Smooth muscle cell (in vitro differentiated cells): ENCODE measurements around the gene BNIP5. TPM values are rescaled to one million over a fixed set of nuclear protein-coding genes. Genes with fewer than 3 reads are reported as not detected.

Source experiments
- DNase-seq: peaks from one replicate; lab custom pipeline; 2025; ENCODE audit not compliant: unreplicated experiment; lab: John Stamatoyannopoulos, UW
- H2AFZ ChIP-seq: fragments of 200-600 bp; sonication (generic); 2 replicates; pipeline ENCODE4 v1.6.0; 2016; ENCODE audit warnings: antibody characterized with exemption, low read depth, mild to moderate bottlenecking
- H3F3A ChIP-seq: fragments of 200-600 bp; sonication (generic); 2 replicates; pipeline ENCODE4 v1.6.0; 2017; ENCODE audit warnings: antibody characterized with exemption, low read depth
- H3K27ac ChIP-seq: fragments of 200-600 bp; sonication (generic); 2 replicates; pipeline ENCODE4 v1.5.1; 2016; ENCODE audit warnings: low read depth, mild to moderate bottlenecking
- H3K27me3 ChIP-seq: fragments of 200-600 bp; sonication (generic); 2 replicates; pipeline ENCODE4 v1.6.1; 2016; ENCODE audit warnings: low read depth, mild to moderate bottlenecking
- H3K36me3 ChIP-seq: fragments of 200-600 bp; sonication (generic); 2 replicates; pipeline ENCODE4 v1.5.1; 2016; ENCODE audit warnings: low read depth
- H3K4me1 ChIP-seq: fragments of 200-600 bp; sonication (generic); 2 replicates; pipeline ENCODE4 v1.5.1; 2016; ENCODE audit warnings: low read depth
- H3K4me2 ChIP-seq: fragments of 200-600 bp; sonication (generic); 2 replicates; pipeline ENCODE4 v1.6.0; 2016; ENCODE audit warnings: mild to moderate bottlenecking
- H3K4me3 ChIP-seq: fragments of 200-600 bp; sonication (generic); 2 replicates; pipeline ENCODE4 v1.5.1; 2016; ENCODE audit warnings: mild to moderate bottlenecking
- H3K79me2 ChIP-seq: fragments of 200-600 bp; sonication (generic); 2 replicates; pipeline ENCODE4 v1.6.0; 2016; ENCODE audit warnings: low read depth, mild to moderate bottlenecking
- H3K9ac ChIP-seq: fragments of 200-600 bp; sonication (generic); 2 replicates; pipeline ENCODE4 v1.6.0; 2016; ENCODE audit warnings: low read depth
- H3K9me3 ChIP-seq: fragments of 200-600 bp; sonication (generic); replicated peaks from 2 replicates; pipeline ENCODE4 v1.5.1; 2016; ENCODE audit warnings: low read depth
- H4K20me1 ChIP-seq: fragments of 200-600 bp; sonication (generic); 2 replicates; pipeline ENCODE4 v1.6.0; 2016; ENCODE audit warnings: low read depth
- WGBS: methylation state at CpG from one replicate; pipeline ENCODE4 v1.1.7; 2016; ENCODE audit warnings: low lambda C conversion rate; 5-methylcytosine and 5-hydroxymethylcytosine counted together
- polyA plus RNA-seq: library from polyadenylated mRNA; unstranded; fragments of >200 nt; fragmentation: Nextera tagmentation; extraction: Ambion mirVana; gene quantifications from 2 replicates; pipeline ENCODE4 v1.2.1, GENCODE V29; 2016
- total RNA-seq: library from RNA; depleted of rRNA; stranded (reverse); fragments of >200 nt; gene quantifications from 2 replicates; pipeline ENCODE4 v1.2.3, GENCODE V29; 2014
- TF ChIP-seq, protein P1 (sequence below): fragments of 200-600 bp; sonication (generic); IDR thresholded peaks from 2 replicates; pipeline ENCODE4 v1.5.1; 2017; ENCODE audit warnings: borderline replicate concordance, mild to moderate bottlenecking, antibody characterized with exemption; ENCODE audit not compliant: insufficient read depth, poor library complexity, severe bottlenecking

The BNIP5 gene
- total and polyA plus RNA-seq, 2 experiments from 2014 or later = not detected

GRCh38 chr6:36301085-36301658, 35.5 kb downstream of the BNIP5 start:
- Histone ChIP-seq H3K27me3 (no peaks in the 10 kb centered on the region), H3K36me3 (no peaks in the 10 kb centered on the region), H3F3A (no peaks in the 10 kb centered on the region), H3K9me3 (no peaks in the 10 kb centered on the region), H2AFZ (no peak overlapping the region), H3K9ac (no peak overlapping the region), H3K4me1 (peaks cover 2% of the 10 kb centered on the region), H3K4me3 (no peak overlapping the region), H4K20me1 (no peaks in the 10 kb centered on the region), H3K4me2 (no peak overlapping the region), H3K79me2 (no peaks in the 10 kb centered on the region), H3K27ac (no peak overlapping the region)
- TF ChIP-seq, protein P1, sequence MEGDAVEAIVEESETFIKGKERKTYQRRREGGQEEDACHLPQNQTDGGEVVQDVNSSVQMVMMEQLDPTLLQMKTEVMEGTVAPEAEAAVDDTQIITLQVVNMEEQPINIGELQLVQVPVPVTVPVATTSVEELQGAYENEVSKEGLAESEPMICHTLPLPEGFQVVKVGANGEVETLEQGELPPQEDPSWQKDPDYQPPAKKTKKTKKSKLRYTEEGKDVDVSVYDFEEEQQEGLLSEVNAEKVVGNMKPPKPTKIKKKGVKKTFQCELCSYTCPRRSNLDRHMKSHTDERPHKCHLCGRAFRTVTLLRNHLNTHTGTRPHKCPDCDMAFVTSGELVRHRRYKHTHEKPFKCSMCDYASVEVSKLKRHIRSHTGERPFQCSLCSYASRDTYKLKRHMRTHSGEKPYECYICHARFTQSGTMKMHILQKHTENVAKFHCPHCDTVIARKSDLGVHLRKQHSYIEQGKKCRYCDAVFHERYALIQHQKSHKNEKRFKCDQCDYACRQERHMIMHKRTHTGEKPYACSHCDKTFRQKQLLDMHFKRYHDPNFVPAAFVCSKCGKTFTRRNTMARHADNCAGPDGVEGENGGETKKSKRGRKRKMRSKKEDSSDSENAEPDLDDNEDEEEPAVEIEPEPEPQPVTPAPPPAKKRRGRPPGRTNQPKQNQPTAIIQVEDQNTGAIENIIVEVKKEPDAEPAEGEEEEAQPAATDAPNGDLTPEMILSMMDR = no peak
- no peak for DNase-seq
- WGBS = 88% methylated on average over 9 of the region's 10 CpGs

GRCh38 chr6:36298027-36298426, 38.7 kb downstream of the BNIP5 start:
- WGBS = 97% methylated on average over 4 of the region's 4 CpGs
- H3K9ac ChIP-seq = no peak overlapping the region
- H3K27ac ChIP-seq = no peak overlapping the region
- no peaks in the 10 kb centered on the region for H3K9me3 ChIP-seq
- no peak for DNase-seq
- H3K4me2 ChIP-seq = no peak overlapping the region
- H4K20me1 ChIP-seq = no peaks in the 10 kb centered on the region
- H3K4me1 ChIP-seq = no peaks in the 10 kb centered on the region
- no peak overlapping the region for H2AFZ ChIP-seq
- H3K79me2 ChIP-seq = no peaks in the 10 kb centered on the region
- no peak overlapping the region for H3K4me3 ChIP-seq
- no peaks in the 10 kb centered on the region for H3K36me3 ChIP-seq
- no peaks in the 10 kb centered on the region for H3F3A ChIP-seq
- no peaks in the 10 kb centered on the region for H3K27me3 ChIP-seq
- TF ChIP-seq, protein P1 = no peak

DNA sequence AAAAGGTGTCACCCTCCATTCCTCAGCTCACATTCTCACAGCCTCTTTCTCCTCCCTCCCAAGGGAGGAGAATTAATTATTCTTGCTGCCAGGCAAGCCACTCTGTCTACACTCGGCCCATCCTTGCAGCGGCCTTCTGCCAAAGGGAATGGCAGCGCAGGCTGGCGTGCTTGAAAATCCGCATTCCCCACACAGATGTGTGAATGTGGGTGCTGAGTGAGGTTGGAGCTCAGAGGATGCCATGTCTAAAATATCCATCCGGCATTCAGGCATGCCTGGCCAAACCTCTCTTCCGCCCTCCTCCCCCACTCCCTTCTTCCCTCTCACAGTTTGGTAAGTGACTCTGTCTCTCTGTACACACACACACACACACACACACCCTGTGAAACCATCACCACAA, 39.2 kb downstream of the BNIP5 start:
- TF ChIP-seq, protein P1 = no peak
- Histone ChIP-seq H2AFZ (no peak overlapping the region), H3K4me1 (no peaks in the 10 kb centered on the region), H3F3A (no peaks in the 10 kb centered on the region), H3K9me3 (no peaks in the 10 kb centered on the region), H3K79me2 (no peaks in the 10 kb centered on the region), H4K20me1 (no peaks in the 10 kb centered on the region), H3K27me3 (no peaks in the 10 kb centered on the region), H3K4me2 (no peak overlapping the region), H3K9ac (no peak overlapping the region), H3K4me3 (no peak overlapping the region), H3K27ac (no peak overlapping the region), H3K36me3 (no peaks in the 10 kb centered on the region)
- DNase-seq = no peak
- 87% methylated on average over 7 of the region's 7 CpGs for WGBS

GRCh38 chr6:36297051-36297450, 39.6 kb downstream of the BNIP5 start:
- H3K27ac ChIP-seq = no peak overlapping the region
- no peaks in the 10 kb centered on the region for H3K79me2 ChIP-seq
- no peaks in the 10 kb centered on the region for H3K4me1 ChIP-seq
- H4K20me1 ChIP-seq = no peaks in the 10 kb centered on the region
- H3K36me3 ChIP-seq = no peaks in the 10 kb centered on the region
- no peaks in the 10 kb centered on the region for H3K9me3 ChIP-seq
- no peaks in the 10 kb centered on the region for H3K27me3 ChIP-seq
- H3K9ac ChIP-seq = no peak overlapping the region
- 93% methylated on average over 6 of the region's 6 CpGs for whole genome bisulfite sequencing
- no peak overlapping the region for H3K4me3 ChIP-seq
- DNase-seq = no peak
- no peak overlapping the region for H3K4me2 ChIP-seq
- no peak overlapping the region for H2AFZ ChIP-seq
- H3F3A ChIP-seq = no peaks in the 10 kb centered on the region
- TF ChIP-seq, protein P1 = no peak
